ENCODE measurements around the gene PDLIM7. TPM values are rescaled to one million over a fixed set of nuclear protein-coding genes. Genes with fewer than 3 reads are reported as not detected.

PDLIM7 gene
- total and polyA plus RNA-seq, 10 of the 15 experiments (the other 5 are each of a cell fraction or from before 2014, with no cell fraction given) = 0.82 to 36.6 (median 19.3) TPM

DNA sequence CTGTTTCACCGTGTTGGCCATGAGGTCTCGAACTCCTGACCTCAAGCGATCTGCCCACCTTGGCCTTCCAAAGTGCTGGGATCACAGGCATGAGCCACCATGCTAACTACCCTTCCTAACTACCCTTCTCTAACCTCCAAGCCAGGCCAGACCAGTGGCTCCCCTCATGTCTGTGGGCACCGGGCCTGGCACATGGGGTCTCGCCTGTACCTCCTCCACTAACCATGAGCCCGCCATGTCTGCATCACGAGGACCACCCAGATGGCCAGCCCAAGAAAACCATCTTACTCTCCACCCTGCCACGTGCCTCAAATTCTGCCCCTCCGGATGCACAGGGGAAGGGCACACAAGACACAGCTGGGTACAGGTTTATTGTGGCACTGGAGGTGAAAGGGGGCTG lies 14.4 kb downstream of the PDLIM7 start:
- TF ChIP-seq POLR2A (IDR thresholded peaks at IDR 0.05; ENCODE audit: low read depth, low read length) (0 out of 2 replicates have a peak, but pooled peaks have one; percentile 12), YBX1 (IDR thresholded peaks at IDR 0.05) (no peak), EZH2 (IDR thresholded peaks at IDR 0.05; ENCODE audit: borderline replicate concordance, control insufficient read depth, low read depth, low read length) (no peak), SMC3 (IDR thresholded peaks at IDR 0.05; ENCODE audit: borderline replicate concordance, low read length) (no peak), BACH1 (IDR thresholded peaks at IDR 0.05; ENCODE audit: borderline replicate concordance) (no peak)
- in situ Hi-C loops (cut with MboI) (no loop called here), intact Hi-C loops (cut with micrococcal nuclease; ENCODE audit: unreplicated experiment) (no loop called here)
- FAIRE-seq (no peak), ATAC-seq (no peak), DNase-seq (ENCODE audit: low read depth, low spot score) (no peak)
- peaks cover 12% of the 10 kb centered on the region for H3K4me1 ChIP-seq (ENCODE audit: control insufficient read depth, insufficient read depth, low read length)
- no peak overlapping the region for H2AFZ ChIP-seq (ENCODE audit: control insufficient read depth, low read depth, low read length)
- ChIA-PET CTCF (no interaction called here), RAD21 (ENCODE audit: unreplicated experiment) (no interaction called here), POLR2A (no interaction called here), SMC1A (ENCODE audit: uncharacterized antibody, unreplicated experiment) (no interaction called here)
- no peaks in the 10 kb centered on the region for H3K27me3 ChIP-seq (replicated peaks in 1 of 2; ENCODE audit: control insufficient read depth in 2 of 2, insufficient read depth in 2 of 2, low read length in 1 of 2)
- no peak overlapping the region for H3K4me2 ChIP-seq (ENCODE audit: control insufficient read depth, insufficient read depth)
- H3K27ac ChIP-seq (ENCODE audit: control insufficient read depth, insufficient read depth) = no peak overlapping the region
- H3K36me3 ChIP-seq (ENCODE audit: control insufficient read depth in 2 of 2, insufficient read depth in 2 of 2, low read length in 1 of 2) = no peaks in the 10 kb centered on the region; a peak in 2 of 4 replicates
- no peaks in the 10 kb centered on the region for H3K9me3 ChIP-seq (replicated peaks; ENCODE audit: control insufficient read depth, insufficient read depth, low read length)
- no peaks in the 10 kb centered on the region for H4K20me1 ChIP-seq (ENCODE audit: control insufficient read depth, insufficient read depth)
- no peak overlapping the region for H3K9ac ChIP-seq (ENCODE audit: control insufficient read depth, insufficient read depth, low read length)
- no TSS peak for BruUV-seq (replicated peaks)
- H3K79me2 ChIP-seq (ENCODE audit: control insufficient read depth, insufficient read depth, low read length) = no peaks in the 10 kb centered on the region
- no peak overlapping the region for H3K4me3 ChIP-seq
- 85% methylated on average over 9 of the region's 9 CpGs for WGBS (ENCODE audit: insufficient coverage, insufficient replicate concordance, low lambda C conversion rate, missing lambda C conversion rate)

DNA sequence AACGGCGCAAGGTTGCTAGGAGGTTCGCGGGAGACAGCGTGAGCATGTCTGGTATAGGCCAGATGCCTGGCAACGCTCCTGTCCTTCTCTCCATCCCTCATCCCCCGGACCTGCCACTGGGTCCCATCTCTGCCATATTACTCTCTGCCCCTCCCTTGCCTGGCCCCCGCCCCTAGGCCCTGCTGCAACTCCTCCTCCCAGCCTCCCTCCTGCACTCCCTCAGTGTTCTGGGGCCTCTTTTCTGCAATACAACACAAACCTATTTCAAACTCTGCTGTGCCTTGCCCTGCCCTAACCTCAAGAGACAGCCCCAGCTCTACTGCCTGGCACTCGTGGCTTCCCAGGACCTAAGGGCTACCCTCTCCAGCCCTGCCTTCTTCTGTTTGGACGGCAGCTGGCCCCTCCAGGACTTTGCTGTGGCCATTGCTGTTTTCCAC lies 15.0 kb downstream of the PDLIM7 start:
- no peak for FAIRE-seq
- no TSS peak for BruUV-seq (replicated peaks)
- CTCF ChIA-PET = no interaction called here

More for the DNA sequence above, 15.0 kb downstream of the PDLIM7 start:
- no peaks in the 10 kb centered on the region for H3K27me3 ChIP-seq (replicated peaks in 1 of 2; ENCODE audit: control insufficient read depth in 2 of 2, insufficient read depth in 2 of 2, low read length in 1 of 2)
- WGBS (ENCODE audit: insufficient coverage, insufficient replicate concordance, low lambda C conversion rate, missing lambda C conversion rate) = 86% methylated on average over 10 of the region's 10 CpGs
- in situ Hi-C loops (cut with MboI) (no loop called here), intact Hi-C loops (cut with micrococcal nuclease; ENCODE audit: unreplicated experiment) (no loop called here)
- SMC1A ChIA-PET (ENCODE audit: uncharacterized antibody, unreplicated experiment) = no interaction called here
- POLR2A ChIA-PET = no interaction called here
- peaks cover 12% of the 10 kb centered on the region for H3K4me1 ChIP-seq (ENCODE audit: control insufficient read depth, insufficient read depth, low read length)
- no peak for DNase-seq (ENCODE audit: low read depth, low spot score)
- H3K4me2 ChIP-seq (ENCODE audit: control insufficient read depth, insufficient read depth) = no peak overlapping the region
- H3K4me3 ChIP-seq = no peak overlapping the region
- H3K9me3 ChIP-seq (replicated peaks; ENCODE audit: control insufficient read depth, insufficient read depth, low read length) = no peaks in the 10 kb centered on the region
- H3K9ac ChIP-seq (ENCODE audit: control insufficient read depth, insufficient read depth, low read length) = no peak overlapping the region
- RAD21 ChIA-PET (ENCODE audit: unreplicated experiment) = no interaction called here
- no peak for TF ChIP-seq BACH1 (IDR thresholded peaks at IDR 0.05; ENCODE audit: borderline replicate concordance)
- TF ChIP-seq, protein P1, sequence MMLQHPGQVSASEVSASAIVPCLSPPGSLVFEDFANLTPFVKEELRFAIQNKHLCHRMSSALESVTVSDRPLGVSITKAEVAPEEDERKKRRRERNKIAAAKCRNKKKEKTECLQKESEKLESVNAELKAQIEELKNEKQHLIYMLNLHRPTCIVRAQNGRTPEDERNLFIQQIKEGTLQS (IDR thresholded peaks at IDR 0.05; ENCODE audit: borderline replicate concordance, extremely low read depth, low read depth, low read length) = no peak
- TF ChIP-seq LARP7 (IDR thresholded peaks at IDR 0.05) = no peak
- no peaks in the 10 kb centered on the region; a peak in 2 of 4 replicates for H3K36me3 ChIP-seq (ENCODE audit: control insufficient read depth in 2 of 2, insufficient read depth in 2 of 2, low read length in 1 of 2)
- H2AFZ ChIP-seq (ENCODE audit: control insufficient read depth, low read depth, low read length) = no peak overlapping the region
- no peak for ATAC-seq
- no peaks in the 10 kb centered on the region for H4K20me1 ChIP-seq (ENCODE audit: control insufficient read depth, insufficient read depth)
- no peak overlapping the region for H3K27ac ChIP-seq (ENCODE audit: control insufficient read depth, insufficient read depth)
- H3K79me2 ChIP-seq (ENCODE audit: control insufficient read depth, insufficient read depth, low read length) = no peaks in the 10 kb centered on the region

Measured in GM12878 (cell line).